HG02642 (cell line): ENCODE results near the gene FBXO31.
A peak's percentile ranks its signal among the peaks of the same experiment; 100 is the strongest.

Experiments used
- ATAC-seq: cut with Tn5 transposase; IDR thresholded peaks from one replicate; pipeline ENCODE4 v1.9.1; 2021; ENCODE audit warnings: mild to moderate bottlenecking; ENCODE audit not compliant: unreplicated experiment, poor library complexity

Gene FBXO31, protein sequence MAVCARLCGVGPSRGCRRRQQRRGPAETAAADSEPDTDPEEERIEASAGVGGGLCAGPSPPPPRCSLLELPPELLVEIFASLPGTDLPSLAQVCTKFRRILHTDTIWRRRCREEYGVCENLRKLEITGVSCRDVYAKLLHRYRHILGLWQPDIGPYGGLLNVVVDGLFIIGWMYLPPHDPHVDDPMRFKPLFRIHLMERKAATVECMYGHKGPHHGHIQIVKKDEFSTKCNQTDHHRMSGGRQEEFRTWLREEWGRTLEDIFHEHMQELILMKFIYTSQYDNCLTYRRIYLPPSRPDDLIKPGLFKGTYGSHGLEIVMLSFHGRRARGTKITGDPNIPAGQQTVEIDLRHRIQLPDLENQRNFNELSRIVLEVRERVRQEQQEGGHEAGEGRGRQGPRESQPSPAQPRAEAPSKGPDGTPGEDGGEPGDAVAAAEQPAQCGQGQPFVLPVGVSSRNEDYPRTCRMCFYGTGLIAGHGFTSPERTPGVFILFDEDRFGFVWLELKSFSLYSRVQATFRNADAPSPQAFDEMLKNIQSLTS

DNA sequence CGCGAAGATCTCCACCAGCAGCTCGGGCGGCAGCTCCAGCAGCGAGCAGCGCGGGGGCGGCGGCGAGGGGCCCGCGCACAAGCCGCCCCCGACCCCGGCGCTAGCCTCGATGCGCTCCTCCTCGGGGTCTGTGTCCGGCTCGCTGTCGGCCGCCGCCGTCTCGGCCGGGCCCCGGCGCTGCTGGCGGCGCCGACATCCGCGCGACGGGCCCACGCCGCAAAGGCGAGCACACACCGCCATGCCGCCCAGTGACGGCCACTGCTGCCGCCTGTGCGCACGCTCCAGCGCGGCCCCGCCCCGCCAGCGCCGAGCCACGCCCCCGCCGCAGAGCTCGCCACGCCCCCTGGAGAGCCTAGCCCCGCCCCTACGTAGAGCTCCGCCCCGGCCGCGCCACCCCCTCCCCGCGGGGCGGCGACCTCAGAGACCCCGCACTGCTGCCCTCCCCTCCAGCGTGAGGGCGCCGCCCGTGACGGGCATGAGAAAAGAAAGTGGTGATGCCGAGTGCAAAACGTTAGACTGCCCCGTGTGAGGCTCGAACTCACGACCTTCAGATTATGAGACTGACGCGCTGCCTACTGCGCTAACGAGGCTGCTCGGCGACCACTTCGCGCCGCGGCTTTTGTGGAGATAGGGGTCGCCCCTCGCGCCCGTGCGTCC lies at the start of gene FBXO31:
Gene FBXO31 (minus strand): TSS at position 272 of the 657 bp plus-strand sequence. CDS start 32 bp downstream, at position 240.
- peak; percentile 56 for ATAC-seq

DNA sequence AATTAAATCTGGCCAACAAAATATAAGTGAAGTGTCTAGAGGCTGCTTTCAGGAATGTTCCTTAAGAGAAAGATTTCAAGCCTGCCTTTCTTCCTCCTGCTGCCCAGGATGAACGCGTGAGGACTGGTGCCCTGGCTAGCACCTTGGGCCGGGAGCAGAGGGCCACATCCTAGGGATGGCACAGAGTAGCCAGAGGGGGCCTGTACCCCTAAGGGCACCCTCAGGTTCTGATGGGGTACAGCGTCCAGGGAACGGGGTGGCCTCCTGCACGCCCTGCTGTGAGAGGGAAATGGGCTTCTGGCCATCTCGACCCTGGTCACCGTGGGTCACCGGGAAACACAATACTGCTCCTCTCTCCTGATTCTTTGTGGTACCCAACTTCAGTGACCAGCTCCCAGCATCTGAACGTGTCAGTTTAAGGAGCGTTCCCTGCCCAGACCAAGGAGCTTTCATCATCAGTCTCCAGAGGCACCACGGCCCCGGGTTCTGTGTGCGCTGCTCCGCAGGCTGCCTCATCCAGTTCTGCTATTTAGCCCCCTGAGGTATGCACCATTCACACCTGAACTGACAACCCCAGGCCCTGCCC lies 48.8 kb upstream of the FBXO31 start:
- no peak for ATAC-seq

DNA sequence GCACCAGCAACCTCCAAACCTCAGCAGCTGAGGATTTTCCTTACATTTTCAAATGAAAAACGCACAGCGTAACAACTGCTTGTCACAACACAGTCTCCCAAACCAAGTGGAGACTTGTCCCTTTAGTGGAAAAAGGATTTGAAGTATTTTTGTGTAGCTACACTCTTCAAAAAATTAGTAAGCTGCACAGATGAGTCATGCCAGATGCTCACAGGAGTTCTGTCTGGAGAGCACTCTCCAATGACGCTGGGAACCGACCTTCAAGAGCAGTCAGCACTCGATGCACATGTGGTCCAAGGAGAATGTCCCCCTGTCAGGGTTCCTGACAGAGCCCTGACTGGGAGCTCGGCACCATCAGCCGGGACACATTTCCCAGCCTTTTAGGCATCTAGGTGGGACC lies 48.4 kb upstream of the FBXO31 start:
- ATAC-seq: no peak

DNA sequence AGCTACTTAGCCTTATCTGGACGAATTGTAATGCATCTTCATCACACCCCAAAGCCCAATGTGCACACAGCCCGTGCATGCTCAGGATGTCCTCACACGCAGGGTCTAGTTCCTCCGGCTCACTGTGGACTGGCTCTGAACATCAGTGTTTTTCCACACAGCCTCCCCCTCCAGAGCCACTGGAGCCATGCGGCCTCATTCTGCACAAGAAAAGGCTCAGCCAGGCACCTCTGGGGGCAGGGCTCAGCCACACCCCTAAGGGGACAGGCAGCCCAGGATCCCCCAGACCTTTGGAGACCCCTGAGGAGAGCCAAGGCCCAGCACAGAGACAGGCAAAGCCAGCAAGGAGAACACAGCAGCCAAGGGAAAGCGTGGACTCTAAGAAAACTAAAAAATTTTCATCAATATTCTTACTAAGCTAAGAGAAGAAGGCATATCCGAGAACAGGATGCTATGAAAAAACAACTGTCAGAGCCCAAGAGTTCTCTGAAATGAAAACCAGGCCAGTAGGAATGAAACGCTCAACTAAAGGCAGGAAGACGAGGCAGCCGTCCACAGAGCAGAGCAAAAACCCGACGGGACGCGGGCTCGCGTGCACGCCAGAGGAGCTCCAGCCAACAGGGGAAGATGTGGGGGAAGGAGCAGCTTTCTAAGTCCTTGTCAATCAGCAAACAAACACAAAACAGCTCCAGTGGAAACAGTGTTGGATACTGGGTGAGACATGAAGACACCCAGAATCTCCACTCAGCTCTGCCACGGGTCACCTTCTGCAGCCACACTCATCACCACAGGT lies 43.0 kb upstream of the FBXO31 start:
- no peak for ATAC-seq

DNA sequence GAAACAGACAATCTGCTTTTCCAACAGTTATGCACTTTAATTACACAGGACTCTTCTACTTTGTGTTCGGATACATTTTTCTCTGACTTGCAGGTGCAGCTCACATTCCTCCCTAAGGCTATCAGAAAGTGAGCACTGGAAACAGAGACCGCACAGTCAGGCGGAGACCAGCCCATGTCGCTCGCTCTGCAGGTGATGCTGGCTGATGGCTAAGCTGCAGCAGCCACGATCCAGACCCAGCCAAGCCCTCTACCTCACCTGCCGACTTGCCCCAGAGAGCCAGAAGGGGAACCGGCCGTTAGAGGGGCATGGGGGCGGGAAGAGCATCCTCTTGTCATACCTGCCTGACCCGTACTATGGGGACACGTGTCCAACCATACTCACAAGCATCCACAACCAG lies 42.4 kb upstream of the FBXO31 start:
- ATAC-seq: no peak

DNA sequence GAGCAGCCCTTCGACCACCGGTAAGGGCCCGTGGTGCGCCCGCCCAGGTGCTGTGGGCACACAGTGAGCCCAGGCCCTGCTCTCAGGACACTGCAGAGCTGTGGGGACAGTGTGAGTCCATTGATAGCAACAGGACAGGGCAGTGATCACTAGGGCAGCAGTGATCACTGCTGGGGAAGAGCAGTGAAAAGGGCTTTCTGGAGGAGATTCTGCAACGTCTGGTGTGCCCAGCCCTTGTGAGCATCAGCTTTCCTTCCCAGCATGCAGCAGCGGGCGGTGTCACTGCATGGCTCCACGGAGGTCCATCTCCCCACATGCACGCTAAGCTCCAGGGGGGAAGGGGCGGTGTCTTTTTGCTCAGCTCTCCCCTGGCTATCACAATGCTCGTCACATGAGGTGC lies 40.7 kb upstream of the FBXO31 start:
- ATAC-seq: no peak

DNA sequence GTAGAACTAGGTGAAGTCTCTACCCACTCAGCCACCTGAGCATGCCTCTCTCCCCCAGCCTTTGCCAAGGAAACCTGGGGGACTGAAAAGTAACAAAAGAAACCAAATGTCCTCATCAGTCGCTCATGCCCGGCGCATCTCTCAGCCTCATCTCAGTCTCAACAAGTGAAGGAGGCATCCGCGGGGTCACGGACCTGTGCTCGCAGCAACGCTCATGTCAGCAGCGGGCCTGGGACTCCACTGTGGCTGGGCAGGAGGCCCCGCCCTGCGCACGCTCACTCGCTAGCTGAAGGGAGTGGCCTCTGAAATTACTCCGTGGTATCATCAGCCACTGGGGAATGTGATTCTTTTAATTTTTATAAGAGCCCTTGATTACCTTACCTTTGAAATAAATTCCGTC lies 39.9 kb upstream of the FBXO31 start:
- ATAC-seq: no peak

DNA sequence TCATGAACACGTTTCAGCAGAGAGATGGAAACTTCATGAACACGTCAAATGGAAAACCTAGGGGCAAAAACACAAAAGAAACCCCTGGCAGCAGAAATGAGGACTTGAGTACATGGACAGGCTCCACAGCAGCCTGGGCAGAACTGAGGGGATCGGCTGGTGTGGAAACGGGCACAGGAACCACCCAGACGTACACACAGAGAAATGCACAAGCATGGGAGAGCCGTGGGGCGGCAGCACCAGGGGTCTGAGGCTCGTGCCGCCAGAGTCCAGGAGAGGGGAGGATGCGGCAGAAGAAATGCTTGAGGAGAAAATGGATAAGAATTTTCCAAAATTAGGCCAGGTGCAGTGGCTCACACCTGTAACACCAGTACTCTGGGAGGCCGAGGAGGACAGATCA lies 38.5 kb upstream of the FBXO31 start:
- no peak for ATAC-seq

DNA sequence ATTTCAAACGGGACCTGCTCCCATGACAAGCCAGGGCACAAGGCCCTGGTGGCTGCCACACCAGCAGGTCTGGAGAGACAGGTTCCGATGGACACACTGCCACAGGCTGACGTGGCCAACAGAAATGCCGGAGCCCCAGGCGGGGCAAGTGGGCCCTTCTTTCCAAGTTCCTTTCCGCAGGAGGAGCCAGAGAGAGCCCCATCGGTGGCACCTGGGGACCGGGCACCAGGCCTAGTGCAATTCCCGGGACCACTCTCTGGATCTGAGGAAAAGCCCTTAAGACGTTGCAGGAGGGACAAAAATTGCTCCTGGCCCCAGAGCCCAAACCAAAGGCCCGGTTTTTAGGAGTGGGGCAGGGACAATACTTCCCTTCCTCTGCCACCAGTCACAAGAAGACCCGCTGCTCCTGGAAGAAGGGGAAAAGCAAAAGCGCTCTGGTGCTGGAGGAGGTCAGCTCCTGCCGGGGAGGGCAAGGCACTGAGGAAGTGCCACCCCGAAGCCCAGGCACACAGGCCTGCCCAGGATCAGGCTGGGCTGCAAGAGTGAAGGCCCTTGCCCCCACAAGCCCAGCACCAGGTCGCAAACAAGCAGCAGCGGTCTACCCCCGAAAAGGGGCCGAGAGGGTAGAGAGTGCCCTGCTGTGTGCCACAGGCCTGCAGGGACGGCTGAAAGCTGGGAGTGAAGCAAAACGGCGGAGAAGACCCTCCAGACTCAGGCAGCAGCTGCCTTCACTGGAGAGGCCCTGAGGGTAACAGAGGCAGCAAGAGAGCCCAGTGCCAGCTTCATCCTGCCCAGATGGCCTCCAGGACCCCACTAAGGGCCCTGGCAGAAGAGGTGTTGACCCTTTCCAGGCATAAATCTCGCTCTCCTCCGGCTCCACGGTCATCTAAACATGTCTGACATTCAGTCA lies 37.7 kb upstream of the FBXO31 start:
- no peak for ATAC-seq

DNA sequence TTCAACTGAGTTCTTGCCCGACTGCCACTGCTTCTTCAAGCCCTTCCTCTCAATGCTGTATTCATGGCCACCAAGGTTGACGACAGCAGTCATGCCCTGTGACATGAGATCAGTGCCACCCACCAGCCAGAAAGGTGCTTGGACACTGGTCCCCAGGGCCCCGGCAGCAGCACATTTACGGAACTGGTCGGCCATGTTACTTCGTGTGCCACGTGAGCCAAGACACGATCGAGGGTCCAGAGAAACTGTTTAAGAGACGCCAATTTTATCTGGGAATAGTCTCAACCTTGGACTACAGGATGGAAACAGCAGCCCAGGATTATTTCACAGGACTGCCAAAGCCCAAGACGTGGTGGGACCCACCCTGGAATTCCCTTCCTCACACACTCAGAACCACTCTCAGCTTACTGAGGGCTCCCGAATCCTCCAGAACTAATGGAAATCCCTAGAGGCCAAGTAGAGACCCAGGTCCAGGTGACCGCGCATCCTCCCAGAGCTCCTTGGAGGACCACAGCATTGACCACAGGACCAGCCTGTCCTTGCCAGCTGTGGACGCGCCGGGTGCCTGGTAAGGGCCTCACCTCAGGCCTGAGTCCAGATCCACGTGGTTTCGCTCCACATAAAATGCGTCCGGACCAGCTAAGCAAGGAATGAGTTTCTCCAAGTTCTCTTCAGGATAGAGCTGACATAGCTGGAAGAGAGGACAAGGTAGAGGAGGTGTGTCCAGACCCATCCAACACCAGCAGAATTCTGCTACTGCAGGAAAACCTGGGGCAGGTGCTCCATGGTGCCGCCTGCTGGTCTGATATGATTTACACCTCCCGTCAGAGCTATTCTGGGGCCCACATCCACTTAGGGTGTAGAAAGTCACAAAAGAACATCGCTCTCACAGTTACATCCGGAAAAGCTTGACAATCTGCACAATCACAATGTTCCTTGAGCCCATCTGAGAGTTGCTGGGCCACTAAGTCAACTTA lies 36.7 kb upstream of the FBXO31 start:
- no peak for ATAC-seq

DNA sequence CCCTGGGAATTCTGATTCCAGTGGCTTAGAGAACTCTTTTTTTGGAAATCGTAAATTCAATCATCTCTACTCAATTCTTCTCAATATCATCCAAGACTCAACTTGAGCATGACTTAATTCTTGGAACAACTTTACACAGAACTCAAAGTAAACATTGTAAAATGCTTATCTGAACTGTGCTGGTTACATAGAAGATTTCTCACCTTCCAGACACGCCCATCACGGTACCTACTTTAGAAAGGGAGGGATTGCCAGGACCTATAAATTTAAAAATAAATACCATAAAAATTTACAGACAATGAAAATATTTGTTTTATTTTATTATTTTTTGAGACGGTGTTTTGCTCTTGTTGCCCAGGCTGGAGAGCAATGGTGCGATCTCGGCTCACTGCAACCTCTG lies 35.1 kb upstream of the FBXO31 start:
- no peak for ATAC-seq

DNA sequence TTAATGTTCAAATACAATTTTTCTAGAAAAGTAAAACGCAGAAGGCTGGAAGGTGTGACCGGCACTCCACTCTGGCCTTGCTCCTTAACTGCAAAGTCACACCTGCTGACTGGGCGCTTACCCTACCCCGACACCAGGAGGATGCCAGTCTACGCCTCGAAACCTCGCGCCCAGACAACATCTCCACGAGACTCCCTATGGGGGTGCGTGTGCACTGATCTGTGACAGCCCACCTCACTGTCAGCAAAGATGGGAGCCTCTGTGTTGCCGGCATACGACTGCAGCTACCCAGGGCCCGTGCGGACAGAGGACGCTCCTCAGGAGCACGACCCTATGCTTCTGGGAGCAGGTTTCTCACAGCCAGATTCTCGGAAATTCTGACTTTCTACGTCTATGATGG lies 34.6 kb upstream of the FBXO31 start:
- ATAC-seq: no peak

DNA sequence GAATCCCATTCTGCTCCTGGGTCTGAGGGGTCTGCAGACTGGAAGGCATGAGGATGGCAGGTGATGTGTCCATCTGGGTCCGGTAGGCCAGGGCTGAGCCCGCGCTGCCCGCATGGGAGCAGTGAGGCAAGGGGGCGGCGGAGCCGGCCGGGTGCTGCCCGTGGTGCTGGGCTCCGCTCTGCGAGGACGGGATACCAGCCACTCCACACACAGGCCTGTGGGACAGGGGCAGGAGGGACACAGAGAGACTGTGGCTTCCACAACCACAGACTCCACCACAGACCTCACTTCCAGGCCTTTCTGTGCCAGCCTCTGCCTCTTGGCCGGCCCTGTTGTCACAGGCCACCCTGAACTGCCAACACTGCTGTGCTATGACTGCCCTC lies 33.9 kb upstream of the FBXO31 start:
- ATAC-seq: no peak

DNA sequence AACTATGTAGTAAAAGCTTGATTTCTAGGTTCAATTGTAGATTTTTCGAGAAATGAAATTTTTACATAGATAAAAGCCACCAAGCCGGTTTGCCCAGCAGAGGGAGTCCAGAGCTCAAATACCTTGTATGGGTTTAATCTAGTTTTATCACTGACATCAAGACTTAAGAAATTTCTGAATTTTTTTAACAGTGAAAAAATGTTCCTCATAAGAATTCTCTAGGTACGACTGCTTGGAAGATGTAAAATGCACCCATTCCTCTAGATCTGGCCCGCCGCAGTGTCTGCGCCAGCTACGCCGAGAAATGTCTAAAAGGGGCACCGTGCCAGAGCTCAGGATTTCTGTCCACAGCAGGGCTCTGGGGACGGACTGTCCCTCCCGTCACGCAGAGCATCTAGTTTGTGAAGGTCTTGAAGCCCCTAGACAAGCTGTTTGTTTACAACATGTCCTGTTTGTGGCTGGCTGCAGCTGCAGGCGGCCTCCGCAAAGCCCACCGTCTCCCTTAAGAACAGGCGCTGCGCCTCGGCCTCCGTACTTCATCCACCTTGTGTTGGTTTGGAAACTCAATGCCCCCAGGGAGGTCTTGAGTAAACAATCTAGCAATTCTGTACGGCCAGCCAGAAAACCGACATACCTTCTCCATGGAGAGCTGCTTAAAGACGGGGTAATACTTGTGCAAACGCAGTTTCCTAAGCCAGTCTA lies 33.4 kb upstream of the FBXO31 start:
- no peak for ATAC-seq

DNA sequence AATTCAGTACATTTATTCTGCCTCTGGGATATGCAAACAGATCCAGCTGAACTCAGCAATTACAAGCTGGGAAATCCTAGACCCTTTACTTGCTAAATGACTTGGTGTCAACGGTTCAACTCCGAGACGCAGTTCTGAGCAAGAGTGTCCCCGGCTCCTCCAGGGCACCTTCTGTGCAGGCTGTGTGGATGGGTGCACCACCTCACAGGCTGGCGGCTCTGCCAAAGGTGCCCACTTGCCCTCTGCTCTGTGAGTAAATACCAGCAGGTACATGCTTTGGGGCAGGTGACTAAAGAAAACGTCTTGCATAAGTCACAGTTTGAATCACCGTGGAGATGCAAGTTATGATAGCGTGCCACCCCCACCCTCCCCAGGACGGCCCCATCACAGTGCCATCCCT lies 31.9 kb upstream of the FBXO31 start:
- no peak for ATAC-seq

DNA sequence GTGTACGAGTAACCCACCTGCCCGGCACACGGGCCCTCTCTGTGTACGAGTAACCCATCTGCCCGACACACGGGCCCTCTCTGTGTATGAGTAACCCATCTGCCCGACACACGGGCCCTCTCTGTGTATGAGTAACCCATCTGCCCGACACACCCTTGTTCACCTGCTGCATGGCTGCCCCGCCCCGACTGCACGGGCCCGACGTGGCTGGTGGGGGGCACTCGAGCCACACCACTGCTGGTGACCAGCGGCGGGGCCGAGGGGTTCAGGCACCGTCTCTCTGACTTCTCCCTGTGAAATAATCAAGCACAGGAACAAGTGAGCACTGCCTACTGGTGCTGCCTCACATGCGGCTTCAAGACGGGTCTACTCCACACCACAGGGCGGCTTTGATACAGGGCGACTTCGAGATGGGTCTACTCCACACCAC lies 30.7 kb upstream of the FBXO31 start:
- no peak for ATAC-seq

DNA sequence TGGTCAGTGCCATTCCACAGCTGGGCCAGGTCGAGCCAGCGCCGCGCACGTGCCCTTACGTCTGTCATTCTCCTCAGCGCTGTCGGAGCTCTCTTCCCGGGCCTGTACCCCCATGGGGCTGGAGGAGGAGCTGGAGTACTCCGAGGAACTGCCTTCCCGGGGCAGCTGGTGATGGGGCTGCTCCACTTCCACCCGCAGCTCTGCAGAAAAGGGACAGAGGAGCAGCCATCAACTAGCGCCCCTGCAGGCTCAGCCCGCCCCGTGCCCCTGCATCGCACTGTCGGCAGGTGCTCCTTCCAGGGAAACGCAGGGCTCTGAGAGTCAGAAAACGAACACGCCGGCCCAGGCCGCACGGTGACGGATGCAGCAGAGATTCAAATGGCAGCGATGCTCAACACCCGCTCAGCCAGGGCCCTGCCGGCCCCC lies 29.4 kb upstream of the FBXO31 start:
- ATAC-seq: no peak
